ENCODE measurements around the gene PTPRN.
"Not testable (repeated sequence)": the region's sequence is repeated elsewhere in the genome, so short reads cannot be mapped to it uniquely, and the experiment has no call there.

Gene PTPRN

DNA sequence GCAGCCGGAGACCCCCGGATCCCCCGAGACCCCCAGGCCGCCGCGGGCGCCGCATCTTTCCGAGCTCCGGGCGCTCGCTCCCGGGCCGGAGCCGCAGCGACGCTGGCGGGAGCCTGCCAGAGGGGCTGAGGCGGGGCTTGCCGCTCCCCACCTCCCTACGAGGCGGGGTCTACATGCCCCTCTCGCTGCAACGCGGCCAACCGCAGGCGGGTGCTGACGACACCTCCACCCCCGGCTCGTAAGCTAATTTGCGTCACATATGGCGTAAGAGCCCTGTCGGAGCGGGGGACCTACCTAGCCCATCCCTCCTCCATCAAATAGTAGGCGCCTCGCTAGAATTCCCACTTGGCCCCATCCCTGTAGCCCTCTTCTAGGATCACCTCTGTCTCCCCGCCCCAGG lies at the start of gene PTPRN:
PTPRN (minus strand) TSS at position 124 of the 400 bp plus-strand sequence; CDS start at position 55, 69 bp downstream.
- DNase-seq: peak; percentile 91

- DNase-seq: no peak
These were observed 49.2 kb upstream of the PTPRN start for GRCh38 chr2:219358170-219359075.

GRCh38 chr2:219356834-219357233 lies 47.6 kb upstream of the PTPRN start:
- DNase-seq: no peak

DNA sequence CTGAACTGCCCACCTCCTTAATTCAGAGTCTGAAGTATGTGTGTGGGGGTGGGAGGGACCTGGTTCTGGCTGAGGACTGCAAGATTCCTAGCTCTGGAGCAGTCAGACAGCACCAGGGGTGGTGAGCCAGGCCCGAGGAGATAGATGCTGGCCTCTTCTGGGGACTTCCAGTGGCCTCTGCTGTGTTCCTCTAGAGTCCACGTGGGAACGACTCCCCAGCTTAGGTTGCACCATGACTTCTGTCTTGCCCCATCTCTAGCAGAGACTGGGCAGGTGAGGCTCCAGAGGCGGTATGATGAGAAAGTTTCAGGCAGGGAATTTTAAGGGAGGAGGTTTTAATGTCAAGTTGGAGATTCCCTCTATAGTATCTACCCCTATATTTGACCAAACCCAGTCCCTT lies 45.4 kb upstream of the PTPRN start:
- DNase-seq: no peak

- no peak for DNase-seq
These were observed 43.9 kb upstream of the PTPRN start for GRCh38 chr2:219353129-219353528.

GRCh38 chr2:219352448-219353023 lies 43.3 kb upstream of the PTPRN start:
- DNase-seq: peak; percentile 79

DNA sequence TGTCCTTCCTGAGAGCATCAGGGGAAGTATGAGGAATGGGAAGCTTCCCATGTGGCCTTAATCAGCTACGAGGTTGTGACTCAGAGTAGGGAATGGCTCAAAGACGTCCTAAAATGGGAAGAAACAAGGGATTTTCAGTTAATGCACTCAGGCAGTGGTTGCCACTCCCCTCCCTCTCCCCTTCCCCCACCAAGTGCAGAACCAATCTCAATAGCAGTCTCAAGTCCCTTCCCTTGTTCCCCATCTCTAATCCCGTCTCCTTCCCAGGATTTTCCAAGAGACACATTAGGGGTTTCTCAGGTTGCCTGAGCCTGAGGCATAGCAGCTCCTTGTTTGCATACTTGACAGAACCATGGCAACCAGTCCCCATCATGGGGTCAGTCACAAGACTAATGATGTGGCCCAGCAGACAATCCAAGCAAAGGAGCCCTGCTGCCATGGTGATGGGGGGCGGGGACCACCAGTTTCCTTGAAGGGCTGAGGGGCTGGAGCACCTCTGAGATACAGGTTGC lies 41.6 kb upstream of the PTPRN start:
- DNase-seq: peak; percentile 96

DNA sequence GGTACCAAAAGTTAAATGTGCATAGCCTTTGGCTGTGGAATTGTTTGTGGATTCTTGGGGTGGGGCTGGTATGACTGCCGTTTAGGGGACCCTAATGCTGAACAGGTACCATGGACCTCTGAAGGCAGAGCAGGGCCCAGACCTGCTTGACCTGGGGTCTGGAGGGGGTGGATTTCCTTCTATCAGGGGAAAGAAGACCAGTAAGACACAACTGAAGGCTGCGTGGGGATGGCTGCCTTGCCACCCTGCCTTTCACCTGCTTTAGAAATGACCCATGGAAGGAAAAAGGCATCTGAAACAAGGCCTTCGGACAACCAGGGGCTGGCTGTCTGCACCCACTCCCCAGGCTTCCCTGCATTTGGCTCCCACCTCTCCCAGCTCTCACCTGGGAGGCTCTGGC lies 41.0 kb upstream of the PTPRN start:
- DNase-seq: no peak

GRCh38 chr2:219344751-219345430 lies 35.7 kb upstream of the PTPRN start:
- DNase-seq: no peak

DNA sequence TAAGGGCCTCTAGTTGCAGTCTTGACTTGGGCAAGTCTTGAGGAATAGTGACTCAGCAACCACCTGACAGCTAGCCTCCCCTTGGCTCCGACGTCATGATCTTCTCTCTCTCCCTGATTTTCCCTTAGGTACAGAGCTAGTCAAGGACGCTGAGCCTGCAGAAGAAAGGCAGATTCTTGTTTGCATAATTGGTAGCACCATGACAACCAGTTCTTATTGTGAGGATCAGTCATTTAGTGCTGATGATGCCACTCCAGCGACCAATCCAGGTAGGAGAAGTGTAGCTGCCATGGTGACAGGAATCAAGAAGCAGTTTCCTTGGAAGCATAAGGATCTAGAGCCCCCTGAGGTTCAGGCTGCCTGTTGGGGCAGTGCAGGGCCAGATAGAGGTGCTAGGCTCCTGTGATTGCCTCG lies 26.2 kb upstream of the PTPRN start:
- DNase-seq: no peak

GRCh38 chr2:219334076-219334475 lies 24.9 kb upstream of the PTPRN start:
- no peak for DNase-seq

GRCh38 chr2:219332542-219332941 lies 23.3 kb upstream of the PTPRN start, which contains the start of gene RESP18:
RESP18 (minus strand) TSS chr2:219332744.
- DNase-seq: no peak

DNA sequence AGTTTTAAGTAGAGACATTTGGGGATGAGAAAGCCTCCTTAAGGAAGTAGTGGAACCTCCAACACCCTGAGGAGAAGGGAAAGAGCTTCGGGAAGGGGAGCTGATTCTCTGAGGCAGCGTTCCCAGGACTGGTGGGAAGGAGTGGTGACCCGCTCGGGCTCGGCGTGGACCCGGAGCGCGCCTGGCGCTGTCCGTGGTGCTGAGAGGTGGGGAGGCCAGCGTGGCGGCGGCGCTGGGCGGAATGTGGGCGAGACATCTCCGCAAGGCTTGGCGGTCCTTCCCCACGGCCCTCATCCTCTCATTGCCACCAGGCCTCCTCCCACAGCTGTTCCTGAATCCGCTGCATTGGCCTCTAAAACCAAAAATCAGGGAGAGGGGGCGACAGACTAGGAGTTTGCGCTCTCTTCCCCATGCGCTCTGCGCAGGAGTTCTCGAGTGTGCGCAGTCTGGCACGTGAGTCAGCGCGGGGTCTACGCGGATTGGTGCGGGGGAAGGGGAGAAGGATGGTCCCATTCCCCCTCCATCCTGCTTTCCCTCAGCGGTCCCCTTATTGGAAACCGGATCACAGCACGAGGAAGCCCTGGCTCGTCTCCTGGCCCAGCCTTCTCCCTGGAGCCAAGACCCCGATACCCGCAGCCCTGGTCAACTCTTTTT lies 22.5 kb upstream of the PTPRN start:
- DNase-seq: peak; percentile 34

- no peak for DNase-seq
These were observed 18.5 kb upstream of the PTPRN start for GRCh38 chr2:219327719-219328118.

DNA sequence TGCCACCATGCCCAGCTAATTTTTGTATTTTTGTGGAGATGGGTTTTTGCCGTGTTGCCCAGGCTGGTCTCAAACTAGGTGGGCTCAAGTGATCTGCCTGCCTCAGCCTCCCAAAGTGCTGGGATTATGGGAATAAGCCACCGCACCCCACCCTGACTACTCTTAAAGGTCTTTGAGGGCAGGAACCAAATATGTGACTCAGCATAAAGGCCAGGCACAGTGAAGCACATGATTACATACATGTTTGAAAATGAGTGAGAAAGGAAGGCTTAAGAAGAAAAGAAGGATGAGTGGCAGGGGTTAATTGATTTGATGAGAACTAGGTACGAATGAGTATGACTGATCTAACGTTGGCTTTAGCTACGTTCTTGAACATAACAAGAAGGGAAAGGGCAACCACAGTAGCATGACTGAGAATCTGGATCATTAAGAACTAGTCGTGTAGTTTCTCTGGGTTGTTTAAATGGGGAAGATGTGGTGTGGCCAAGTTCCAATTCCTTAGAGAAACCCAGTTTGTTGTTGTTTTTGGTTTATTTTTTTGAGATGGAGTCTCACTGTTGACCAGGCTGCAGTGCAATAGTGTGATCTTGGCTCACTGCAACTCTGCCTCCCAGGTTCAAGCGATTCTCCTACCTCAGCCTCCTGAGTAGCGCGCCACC lies 16.6 kb upstream of the PTPRN start:
- no peak for DNase-seq

- no peak for DNase-seq
These were observed 15.9 kb upstream of the PTPRN start for GRCh38 chr2:219325136-219325535.

GRCh38 chr2:219323434-219323833 lies 14.2 kb upstream of the PTPRN start:
- no peak for DNase-seq

DNA sequence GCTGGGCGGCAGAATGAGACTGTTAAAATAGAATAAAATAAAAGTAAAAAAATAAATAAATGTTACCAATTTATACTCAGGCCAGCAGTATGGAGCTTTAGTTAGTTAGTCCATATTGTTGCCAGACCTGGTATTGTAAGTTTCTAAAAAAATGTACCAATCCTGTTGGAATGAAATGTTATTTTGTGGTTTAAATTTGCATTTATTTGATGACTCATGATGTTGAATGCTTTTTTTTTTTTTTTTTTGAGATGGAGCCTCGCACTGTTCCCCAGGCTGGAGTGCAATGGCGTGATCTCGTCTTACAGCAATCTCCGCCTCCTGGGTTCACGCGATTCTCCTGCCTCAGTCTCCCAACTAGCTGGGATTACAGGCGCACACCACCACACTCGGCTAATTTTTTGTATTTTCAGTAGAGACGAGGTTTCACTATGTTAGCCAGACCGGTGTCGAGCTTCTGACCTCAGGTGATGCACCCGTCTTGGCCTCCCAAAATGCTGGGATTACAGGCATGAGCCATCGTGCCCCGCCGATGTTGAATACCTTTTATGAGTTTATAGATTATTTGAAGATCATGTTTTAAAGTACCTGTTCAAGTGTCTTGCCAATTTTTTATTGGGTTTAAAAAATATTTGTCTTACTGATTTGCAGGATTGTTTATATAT lies 5.7 kb upstream of the PTPRN start:
- DNase-seq: peak; percentile 40

GRCh38 chr2:219312683-219313263 lies 3.6 kb upstream of the PTPRN start:
- not testable (repeated sequence) for DNase-seq

DNA sequence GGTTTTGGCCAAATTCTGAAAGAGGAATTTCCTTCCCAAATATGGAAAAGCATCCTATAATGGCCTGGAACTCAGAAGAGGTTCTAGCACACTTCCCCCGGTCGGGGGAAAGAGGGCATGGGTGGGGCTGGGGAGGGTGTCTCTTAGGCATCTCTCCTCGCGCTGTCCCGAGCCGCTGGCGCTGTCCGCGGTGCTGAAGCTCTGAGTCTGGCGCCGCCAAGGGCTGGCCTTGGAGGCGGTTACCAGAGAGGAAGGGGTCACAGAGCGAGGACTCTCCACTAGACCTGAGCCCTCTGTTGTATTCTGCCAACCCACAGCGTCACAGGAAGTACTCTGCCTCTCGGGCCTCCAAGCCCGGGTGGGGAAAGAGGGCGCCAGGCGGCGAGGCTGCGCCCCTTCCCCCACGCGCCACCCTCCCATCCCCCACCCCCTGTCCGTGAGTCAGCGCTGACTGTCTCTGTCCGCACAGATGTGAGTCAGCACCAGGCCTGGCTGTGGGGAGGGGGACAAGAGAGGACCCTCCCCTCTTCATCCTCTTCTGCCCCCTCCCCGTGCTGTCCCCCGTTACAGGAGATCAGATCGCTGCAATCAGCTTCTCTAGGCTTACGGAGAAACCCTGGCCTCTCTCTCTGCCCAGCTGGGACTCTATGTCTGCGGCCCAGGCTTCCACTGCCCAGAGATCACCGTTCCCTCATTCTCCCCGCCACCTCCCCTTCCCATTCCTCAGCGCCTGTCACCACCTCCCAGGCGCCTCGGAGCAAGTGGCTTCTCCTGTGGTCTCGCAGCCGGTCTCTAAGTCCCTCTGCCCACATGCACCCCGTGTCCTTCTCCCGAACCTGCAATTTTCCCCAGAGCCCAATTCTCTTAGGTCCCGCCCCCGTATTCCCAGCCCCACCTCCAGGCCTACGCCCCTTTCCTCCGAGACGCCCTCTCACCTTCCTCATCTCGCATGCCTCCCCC lies 779 bp downstream of the PTPRN start:
- peak; percentile 94 for DNase-seq

Measured in fibroblast of skin of right biceps (primary cell).